NCI-H1092 treated with DMSO at 0.1 percent for 48 hours (cell line): ENCODE results near the gene MYPN.
"Not testable (repeated sequence)": the region's sequence is repeated elsewhere in the genome, so short reads cannot be mapped to it uniquely, and the experiment has no call there.

Source experiments
- DNase-seq: peaks from one replicate; lab custom pipeline; 2025; lab: John Stamatoyannopoulos, UW

The MYPN gene

GRCh38 chr10:68135362-68135761, 26.1 kb downstream of the MYPN start:
- DNase-seq, result no peak

GRCh38 chr10:68135922-68136792, 26.9 kb downstream of the MYPN start:
- DNase-seq, result no peak

DNA sequence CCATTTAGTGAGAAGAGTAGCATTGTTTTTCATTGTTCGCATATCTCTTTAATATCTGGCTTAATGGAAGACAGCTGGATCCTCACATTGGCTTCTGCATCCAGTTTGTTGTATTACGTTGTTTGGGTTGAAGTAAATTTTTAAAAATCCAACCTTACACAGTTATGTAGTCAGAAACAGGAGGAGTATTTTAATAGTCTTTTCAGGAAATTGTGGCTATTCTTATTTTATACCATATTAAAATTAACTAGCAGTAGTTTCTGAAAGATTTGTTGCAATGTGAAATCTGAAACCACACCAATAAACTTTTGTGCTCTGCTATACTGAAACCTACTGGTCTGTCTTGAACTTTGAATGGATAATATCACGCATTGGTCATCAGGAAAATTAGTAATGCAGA, 27.9 kb downstream of the MYPN start:
- DNase-seq, result no peak

DNA sequence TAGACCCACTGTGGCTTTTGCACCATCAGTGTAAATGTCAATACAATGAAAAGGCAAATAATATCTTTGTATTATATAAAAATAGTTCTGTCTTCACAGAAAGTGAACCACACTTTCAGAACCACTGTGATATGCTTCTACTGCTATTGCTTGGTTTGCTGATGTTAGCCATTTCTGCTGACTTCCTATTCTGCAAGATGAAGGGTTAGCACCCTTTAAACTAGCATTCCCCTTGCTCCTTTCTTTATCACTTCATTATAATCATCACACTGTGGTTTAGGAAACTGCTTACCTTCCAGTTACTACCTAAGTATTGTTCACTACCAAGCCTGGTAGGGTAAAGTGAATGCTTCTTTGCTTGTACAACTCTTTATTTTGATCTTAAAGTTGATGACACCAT, 29.2 kb downstream of the MYPN start:
- no peak for DNase-seq

DNA sequence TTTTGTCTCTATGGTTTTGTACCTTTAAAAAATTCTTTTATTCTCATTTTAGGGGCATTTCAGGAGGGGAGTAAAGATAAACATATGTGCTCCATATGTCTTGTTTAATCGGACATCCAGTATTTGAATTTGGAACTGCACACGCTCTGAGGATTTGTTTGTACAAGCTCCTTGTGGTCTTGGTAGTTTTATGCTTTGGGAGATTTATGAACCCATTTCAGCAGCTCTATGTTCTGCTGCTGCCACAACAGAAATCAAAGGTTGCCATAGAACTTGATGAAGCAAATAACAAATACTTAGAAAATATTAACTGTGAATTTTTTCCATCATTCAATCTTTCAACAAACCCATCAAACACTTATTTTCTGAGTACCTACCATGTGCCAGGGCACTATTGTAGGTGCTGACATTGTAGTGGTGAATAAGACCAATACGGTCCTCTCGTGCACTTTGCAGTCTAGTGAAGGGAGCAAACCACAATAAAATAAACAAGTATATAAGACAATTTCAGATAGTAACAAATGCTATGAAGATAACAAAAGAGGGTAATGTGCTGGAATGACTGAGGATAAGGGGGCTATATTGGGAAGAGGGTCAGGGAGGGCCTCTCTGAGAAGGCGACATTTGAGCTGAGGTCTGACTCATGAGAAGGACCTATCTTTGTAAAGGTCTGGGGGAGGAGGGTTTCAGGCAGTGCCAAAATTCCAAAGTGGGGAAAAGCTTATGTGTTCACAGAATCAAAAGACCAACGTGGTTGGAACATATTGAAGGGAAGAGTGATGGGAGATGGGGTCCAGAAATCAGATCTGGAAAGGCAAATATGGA, 30.4 kb downstream of the MYPN start:
- DNase-seq, result no peak

GRCh38 chr10:68142761-68143160, 33.5 kb downstream of the MYPN start:
- no peak for DNase-seq

DNA sequence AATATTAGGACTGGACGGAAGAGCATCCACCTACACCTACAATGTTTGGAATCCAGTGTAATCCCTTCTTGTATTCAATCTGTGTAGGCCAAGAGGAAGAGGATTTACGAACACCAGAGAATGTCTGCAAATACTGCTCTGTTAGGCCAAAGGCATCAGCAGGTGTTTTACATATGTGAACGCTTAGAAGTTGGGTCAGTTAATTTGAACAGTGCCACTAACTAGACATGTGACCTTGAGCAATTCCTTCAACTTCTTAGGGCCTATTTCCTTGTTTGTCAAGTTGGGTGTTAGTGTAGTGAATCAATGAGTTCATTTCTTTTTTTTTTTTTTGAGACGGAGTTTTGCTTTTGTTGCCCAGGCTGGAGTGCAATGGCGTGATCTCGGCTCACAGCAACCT, 35.4 kb downstream of the MYPN start:
- no peak for DNase-seq

DNA sequence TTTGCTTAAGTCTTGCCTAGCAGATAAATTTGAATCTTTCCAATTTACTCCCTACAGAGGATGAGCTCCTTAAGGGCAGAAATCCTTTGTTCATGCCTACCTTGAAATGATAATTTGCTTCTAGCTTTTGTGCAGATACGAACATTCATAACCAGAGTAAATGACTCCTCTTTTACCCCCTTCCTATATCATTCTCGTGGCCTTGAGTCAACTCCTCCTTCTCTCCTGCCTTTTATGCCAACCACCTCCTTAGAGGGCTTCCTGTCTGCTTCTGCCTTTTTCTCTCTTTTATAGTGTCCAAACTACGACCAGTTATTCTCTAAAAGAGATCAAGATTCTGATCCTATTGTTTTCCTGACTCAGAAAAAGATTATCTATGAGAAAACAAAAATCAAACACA, 36.4 kb downstream of the MYPN start:
- DNase-seq, result no peak

- DNase-seq, result no peak
Measured at GRCh38 chr10:68146133-68146532, 36.8 kb downstream of the MYPN start.

DNA sequence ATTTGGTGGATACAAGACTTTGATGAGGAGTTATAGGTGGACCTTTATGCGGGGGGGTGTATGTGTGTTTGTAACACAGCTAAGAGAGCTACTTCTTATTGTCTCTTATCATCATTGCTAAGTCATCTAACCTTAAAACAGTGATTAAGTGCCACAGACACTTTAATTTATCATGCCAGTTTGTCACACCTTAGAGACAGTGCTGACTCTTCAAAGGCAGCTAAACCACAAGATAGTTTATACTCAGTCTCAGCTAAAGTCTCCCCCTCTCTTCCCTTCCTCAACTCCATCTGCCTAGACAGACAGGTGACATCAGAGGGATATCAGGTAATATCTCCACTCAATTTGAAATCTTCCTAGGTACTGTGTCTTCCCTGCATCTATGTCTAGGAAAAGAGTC, 42.2 kb downstream of the MYPN start:
- DNase-seq, result no peak

DNA sequence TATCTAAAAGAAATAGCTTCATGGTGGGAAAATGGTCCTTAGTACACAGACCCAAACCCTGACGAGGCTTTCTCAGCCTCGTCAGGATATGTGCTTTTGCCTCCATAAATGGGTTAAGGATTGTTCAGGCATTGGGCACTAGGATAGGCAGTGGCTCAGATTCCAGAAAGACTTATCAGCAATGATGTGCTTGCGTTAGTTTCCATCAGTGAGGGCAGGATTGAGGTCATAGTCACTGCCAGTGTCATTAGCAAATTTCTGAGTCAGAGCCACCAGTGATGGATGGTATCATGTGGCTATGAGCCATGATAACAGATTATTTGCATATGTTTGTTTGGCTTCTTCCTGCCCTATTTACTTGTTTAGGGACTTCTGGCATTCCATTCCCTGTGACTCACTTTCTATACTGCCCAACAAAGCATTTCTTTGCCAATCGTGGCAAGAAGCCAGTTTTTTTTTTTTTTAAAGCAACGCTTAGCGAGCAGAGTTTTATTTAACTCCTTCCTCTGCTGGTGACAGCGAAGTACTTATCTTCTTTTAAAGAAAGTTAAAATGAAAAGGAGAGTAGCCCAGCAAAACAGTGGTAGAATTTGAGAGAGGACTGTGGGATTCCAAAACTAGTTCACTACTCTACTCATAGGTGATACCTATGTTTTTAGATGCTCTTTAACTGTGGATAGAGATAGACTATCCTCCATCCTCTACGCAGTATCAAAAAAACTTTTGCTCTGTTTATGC, 44.4 kb downstream of the MYPN start:
- DNase-seq, result peak; percentile 13

GRCh38 chr10:68154211-68154497, 44.9 kb downstream of the MYPN start:
- DNase-seq, result peak; percentile 13

DNA sequence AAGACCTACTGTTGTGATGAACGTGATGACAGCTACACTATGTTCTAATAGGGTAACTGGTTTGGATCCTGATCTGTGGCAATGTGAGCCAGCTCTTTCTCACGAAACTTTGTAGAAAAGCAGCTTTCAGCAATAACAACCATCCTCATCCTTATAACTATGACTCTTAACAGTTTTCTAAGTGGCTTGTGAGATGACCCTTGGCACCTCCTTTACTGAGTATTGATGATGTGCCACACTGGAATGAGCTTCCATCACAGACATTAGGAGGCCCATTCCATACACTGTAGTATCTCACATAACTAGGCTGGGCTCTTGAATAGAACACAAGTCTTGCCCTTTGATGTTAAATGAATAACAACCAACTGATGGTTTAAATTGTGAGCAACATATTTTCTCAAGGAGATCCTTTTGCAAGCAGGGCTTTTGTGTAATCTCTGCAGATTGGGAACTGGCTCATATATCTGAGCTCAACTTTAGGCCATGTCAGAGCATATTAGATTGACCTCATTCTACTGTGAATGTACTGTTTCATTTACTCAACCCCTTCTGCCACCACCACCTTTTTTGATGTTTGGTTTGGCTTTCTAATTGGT, 46.4 kb downstream of the MYPN start:
- no peak for DNase-seq

DNA sequence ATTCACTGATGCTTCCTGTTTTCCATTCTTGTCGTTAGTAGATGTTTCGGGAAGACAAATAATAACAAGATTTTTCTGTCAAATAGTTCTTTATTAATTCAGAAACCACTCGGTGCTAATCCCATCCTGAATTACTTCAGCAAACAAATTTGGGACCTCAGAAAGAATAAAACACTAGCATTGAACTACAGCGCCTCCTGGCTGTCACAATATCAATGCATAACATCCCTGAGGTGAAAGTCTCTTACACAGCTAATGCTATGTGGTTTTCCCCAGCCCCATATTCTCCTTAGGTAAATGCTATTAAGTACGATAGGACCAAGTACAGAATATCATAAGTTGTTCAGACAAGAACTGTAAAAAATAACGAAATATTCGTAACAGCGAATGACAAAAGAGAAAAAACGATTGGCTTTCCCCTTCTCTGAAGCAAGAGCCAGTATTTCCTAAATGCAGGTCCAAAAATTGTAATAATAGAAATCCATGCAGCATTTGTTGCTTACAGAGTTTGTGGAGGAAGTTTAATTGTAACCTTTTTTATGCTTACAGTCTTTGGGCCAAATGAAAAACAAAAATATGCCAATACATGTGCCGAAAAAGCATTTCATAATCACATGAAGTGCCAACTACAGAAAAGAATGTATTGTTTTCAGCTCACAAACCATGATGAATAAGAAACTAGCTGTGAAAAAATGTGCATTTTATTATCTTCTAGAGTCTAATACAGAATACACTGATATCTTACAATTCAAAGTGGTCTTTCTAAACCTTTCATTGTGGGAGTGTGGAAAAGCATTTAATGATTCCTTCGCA, 47.3 kb downstream of the MYPN start:
- DNase-seq, result no peak

- not testable (repeated sequence) for DNase-seq
Measured at GRCh38 chr10:68157522-68157921, 48.2 kb downstream of the MYPN start.

DNA sequence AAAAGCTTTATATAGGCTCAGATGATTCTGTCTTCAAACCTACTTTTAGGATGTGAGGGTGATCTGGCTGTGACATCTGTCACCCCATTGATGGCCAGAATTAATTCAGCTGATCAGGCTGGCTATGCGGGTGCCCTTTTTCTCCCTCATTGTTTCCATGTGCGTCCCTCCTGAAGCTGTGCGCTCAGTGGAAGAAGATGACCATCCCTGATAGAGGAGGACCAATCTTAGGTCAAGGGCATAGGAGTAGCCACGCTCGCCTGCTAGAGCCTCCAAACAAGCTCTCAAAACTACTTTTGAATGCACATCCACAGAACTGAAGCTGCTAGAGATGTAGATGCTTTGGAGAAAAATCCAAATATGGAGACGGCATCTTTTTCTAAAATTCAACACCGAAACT, 48.7 kb downstream of the MYPN start:
- no peak for DNase-seq

DNA sequence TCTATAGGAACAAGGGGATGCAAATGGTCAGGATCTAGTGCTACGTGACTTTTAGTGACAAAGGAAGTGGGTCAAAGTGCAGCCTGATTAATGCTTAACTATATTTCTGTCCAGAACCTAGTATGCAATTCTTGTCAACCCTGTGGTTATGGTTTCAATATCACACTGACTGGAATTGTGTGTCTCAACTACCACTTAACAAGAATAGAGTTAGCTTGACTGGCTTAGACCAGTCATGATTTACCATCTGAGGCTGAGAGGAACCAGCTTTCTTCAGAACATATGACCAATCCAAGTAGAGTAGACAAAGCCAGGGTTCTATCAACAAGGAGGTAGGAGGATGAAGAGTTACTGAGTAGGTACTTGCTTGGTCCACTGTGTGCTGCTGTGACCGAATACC, 54.4 kb downstream of the MYPN start:
- DNase-seq, result no peak

DNA sequence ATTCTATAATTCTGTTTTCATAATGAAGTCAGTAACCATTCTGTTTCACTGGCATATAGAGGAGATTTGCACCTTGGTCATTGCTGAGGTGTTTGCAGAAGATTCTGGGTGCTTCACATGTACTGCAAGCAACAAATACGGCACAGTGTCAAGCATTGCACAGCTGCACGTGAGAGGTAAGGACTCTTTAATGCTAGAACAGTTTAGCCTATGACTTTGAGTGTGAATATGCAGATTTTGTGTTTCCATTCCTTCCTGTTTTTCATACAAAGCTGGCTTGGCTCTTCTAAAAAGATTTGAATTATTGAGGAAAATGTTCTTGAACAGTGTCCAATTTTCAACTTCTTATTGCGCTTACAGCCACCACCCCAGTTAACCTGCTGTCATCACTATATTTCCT, 56.4 kb downstream of the MYPN start:
- no peak for DNase-seq

GRCh38 chr10:68166871-68167585, 57.7 kb downstream of the MYPN start:
- no peak for DNase-seq

DNA sequence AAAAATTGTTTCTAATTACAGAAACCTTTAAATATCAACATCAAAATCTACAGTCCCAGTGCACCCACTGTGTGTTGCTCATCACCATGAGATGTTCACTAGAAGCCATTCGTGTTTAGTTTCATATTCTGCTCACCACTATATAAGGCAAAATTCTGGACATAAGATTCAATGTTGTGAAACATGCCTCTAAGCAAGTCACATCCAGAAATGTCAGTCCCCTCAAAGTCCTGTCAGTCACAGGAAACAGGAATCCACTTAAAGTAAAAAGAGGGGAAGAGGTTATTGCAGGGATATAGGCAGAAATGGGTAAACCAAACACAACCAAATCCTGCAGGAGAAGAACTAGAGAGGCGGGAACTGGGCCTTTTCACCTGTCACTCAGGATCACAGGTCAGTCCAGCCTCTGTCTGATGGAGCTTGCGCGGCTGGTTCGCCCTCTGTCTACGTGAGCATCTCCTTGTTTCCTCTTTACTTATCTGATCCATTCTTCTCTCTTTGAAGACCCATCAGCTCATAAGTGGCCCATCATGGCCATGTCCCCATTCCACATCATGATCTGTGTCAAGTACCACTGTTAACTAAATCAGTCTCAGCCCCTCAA, 58.4 kb downstream of the MYPN start:
- no peak for DNase-seq
